Panc1 (cell line): ENCODE measurements around the gene MSI2.

Source experiments
- CTCF ChIP-seq: fragments of 450-650 bp; IDR thresholded peaks from 2 replicates; pipeline ENCODE4 v1.5.1; 2017; ENCODE audit warnings: mild to moderate bottlenecking
- REST ChIP-seq, 2 experiments: IDR thresholded peaks; 2 replicates each; pipeline ENCODE4 v1.6.1; 2011 to 2012; ENCODE audit warnings: low read depth in 2 of 2, control low read depth in 1 of 2, low read length in 1 of 2, mild to moderate bottlenecking in 1 of 2, moderate library complexity in 1 of 2; ENCODE audit not compliant: insufficient read depth in 1 of 2

DNA sequence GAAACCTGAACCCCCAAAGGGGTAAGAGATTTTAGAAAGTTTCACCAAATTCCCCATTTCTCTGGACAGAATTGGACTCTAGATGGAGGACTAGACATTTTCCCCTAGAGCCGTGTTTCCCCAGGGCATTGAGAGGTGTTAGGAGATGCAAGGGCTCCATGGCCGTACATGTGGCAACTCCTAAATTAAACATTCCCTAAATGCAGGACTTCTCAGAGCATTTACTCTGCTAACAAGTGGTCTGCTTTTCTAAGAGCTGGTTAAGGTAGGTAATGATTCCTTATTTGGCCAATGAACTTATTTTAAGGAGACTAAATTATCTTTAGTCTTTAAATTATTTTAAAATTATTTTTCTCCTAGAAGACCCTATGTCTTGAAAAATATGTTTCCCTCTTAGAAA lies 200.9 kb downstream of the MSI2 start:
- TF ChIP-seq REST (IDR thresholded peaks at IDR 0.05; ENCODE audit: insufficient read depth in 1 of 2, low read depth in 2 of 2, low read length in 1 of 2) (no peak), CTCF (no peak)
